Memory B cell (primary cell): ENCODE results near the gene DTNB.

Source experiments
- ATAC-seq: fragments of 150-1000 bp; cut with Tn5 transposase; 2 replicates; pipeline ENCODE4 v1.10.0; 2021; ENCODE audit warnings: low read depth, mild to moderate bottlenecking, moderate library complexity
- DNase-seq, 2 donors: peaks; one replicate each; pipeline ENCODE4 v3.0.0; 2022; ENCODE audit warnings: low spot score in 2 of 2
- H3K27ac Mint-ChIP-seq: one replicate; pipeline ENCODE4 v1.8.0; 2022; ENCODE audit warnings: mild to moderate bottlenecking, moderate library complexity, mixed read lengths
- H3K27me3 Mint-ChIP-seq: one replicate; pipeline ENCODE4 v1.8.0; 2022; ENCODE audit warnings: mixed read lengths
- H3K36me3 Mint-ChIP-seq: one replicate; pipeline ENCODE4 v1.8.0; 2022; ENCODE audit warnings: mild to moderate bottlenecking, mixed read lengths
- H3K4me1 Mint-ChIP-seq: one replicate; pipeline ENCODE4 v1.8.0; 2022; ENCODE audit warnings: mixed read lengths
- H3K4me3 Mint-ChIP-seq: one replicate; pipeline ENCODE4 v1.8.0; 2022; ENCODE audit warnings: mild to moderate bottlenecking, moderate library complexity, mixed read lengths
- H3K9me3 Mint-ChIP-seq: one replicate; pipeline ENCODE4 v1.8.0; 2022; ENCODE audit warnings: mixed read lengths

Gene DTNB

DNA sequence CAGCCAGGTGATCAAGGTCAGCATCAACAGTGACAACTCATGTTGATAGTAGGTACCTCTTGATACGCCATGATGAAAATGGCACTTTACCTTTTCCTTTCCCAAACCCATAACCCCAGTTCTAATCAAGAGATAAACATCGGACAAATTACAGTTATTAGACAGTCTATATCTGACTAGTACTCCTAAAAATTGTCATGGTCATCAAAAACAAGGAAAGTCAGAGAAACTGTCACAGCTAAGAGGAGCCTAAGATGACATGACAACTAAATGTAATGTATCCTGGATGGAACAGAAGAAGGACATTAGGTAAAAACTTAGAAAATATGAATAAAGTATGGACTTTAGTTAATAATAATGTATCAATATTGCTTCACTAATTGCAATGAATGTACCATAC lies 234.6 kb downstream of the DTNB start:
- H3K27me3 Mint-ChIP-seq: no peaks in the 10 kb centered on the region
- H3K4me1 Mint-ChIP-seq: peaks cover 19% of the 10 kb centered on the region
- H3K27ac Mint-ChIP-seq: no peak overlapping the region
- no peak overlapping the region for H3K4me3 Mint-ChIP-seq
- ATAC-seq (no peak), DNase-seq (no peak)
- H3K9me3 Mint-ChIP-seq: no peaks in the 10 kb centered on the region
- peaks cover 3% of the 10 kb centered on the region for H3K36me3 Mint-ChIP-seq

GRCh38 chr2:25437881-25438662 lies 235.3 kb downstream of the DTNB start:
- peaks cover 3% of the 10 kb centered on the region for H3K36me3 Mint-ChIP-seq
- ATAC-seq (no peak), DNase-seq (no peak)
- H3K4me1 Mint-ChIP-seq: peaks cover 19% of the 10 kb centered on the region
- H3K27me3 Mint-ChIP-seq: no peaks in the 10 kb centered on the region
- no peak overlapping the region for H3K27ac Mint-ChIP-seq
- H3K9me3 Mint-ChIP-seq: no peaks in the 10 kb centered on the region
- no peak overlapping the region for H3K4me3 Mint-ChIP-seq

DNA sequence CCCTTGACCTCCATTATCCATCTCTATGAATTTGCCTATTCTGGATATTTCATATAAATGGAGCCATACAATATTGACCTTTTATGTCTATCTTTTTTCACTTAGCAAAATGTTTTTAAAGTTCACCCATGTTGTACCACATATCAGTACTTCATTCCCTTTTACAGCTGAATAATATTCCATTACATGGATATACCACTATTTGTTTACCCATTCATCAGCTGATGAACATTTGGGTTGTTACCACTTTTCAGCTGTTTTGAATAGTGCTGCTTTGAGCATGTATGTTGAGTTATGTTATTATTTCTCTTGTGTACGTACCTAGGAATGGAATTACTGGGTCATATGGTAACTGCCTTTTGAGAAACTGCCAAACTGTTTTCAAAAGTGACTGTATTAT lies 238.0 kb downstream of the DTNB start:
- DNase-seq (no peak), ATAC-seq (no peak)
- Mint-ChIP-seq H3K27ac (no peak overlapping the region), H3K4me3 (no peak overlapping the region), H3K4me1 (peaks cover 25% of the 10 kb centered on the region), H3K27me3 (no peaks in the 10 kb centered on the region), H3K36me3 (peaks cover 3% of the 10 kb centered on the region), H3K9me3 (no peaks in the 10 kb centered on the region)

DNA sequence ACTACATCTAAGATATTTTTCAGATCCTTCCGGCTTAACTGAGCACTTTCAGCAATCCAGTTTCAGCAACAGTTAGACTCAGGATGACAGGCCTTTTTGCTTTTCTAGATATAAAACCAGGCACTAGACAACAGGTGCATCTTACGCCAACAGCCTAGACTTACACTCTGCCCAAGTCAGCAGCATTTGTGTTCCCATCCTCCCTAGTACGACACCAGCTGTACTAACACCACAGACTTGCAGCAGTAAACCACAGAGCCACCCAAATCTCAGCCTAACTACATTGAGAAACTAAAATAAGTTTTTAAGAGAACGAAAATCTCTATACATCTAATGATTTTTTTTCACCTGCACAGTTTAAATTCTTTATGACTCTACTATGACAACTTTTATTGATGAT lies 241.8 kb downstream of the DTNB start:
- Mint-ChIP-seq H3K9me3 (no peaks in the 10 kb centered on the region), H3K36me3 (peaks cover 14% of the 10 kb centered on the region), H3K27ac (peak overlapping the region; percentile 33), H3K4me3 (no peak overlapping the region), H3K27me3 (no peaks in the 10 kb centered on the region), H3K4me1 (peaks cover 25% of the 10 kb centered on the region)
- DNase-seq (no peak), ATAC-seq (peak; percentile 62)

DNA sequence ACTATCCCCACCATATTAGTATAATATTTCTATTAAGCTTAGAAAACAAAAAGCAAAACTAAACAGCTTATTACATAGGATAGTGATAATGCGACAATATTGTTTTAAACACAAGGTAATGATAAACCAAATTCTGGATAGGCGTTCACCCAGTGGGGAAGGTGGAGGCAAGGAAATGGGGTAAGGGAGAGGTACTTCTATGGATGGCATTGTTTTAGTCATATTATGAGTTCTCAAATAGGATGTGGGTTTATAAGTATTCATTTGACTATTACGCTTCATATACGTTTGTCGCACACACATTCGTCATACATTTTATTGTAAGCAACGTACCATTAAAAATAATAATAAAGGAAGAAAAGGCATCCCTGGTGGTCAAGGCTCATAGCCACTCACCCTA lies 242.8 kb downstream of the DTNB start:
- Mint-ChIP-seq H3K27me3 (no peaks in the 10 kb centered on the region), H3K9me3 (no peaks in the 10 kb centered on the region), H3K27ac (no peak overlapping the region), H3K36me3 (peaks cover 14% of the 10 kb centered on the region), H3K4me3 (no peak overlapping the region), H3K4me1 (peaks cover 27% of the 10 kb centered on the region)
- no peak for DNase-seq
- ATAC-seq: no peak

DNA sequence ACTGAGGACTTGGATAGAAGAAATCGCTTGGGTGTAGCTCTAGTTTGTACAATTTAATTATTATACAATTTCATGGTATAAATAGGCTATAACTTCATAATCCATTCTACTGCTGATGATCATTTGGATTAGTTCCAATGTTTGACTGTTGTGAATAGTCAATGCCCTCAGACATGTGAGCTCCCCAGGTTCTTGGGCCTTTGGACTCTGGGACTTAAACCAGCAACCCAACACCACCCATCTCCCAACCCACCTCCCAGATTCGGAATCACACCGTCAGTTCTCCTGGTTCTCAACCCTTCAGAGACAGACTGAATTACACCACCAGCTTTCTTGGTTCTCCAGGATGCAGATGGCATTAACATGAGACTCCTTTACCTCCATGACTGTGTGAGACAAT lies 247.1 kb downstream of the DTNB start:
- Mint-ChIP-seq H3K4me1 (peaks cover 32% of the 10 kb centered on the region), H3K36me3 (peaks cover 11% of the 10 kb centered on the region), H3K4me3 (no peak overlapping the region), H3K27me3 (no peaks in the 10 kb centered on the region), H3K27ac (peak overlapping the region; percentile 85), H3K9me3 (no peaks in the 10 kb centered on the region)
- ATAC-seq (no peak), DNase-seq (no peak)

GRCh38 chr2:25424426-25425028 lies 248.8 kb downstream of the DTNB start:
- H3K27ac Mint-ChIP-seq: peak overlapping the region; percentile 85
- H3K36me3 Mint-ChIP-seq: peaks cover 9% of the 10 kb centered on the region
- no peaks in the 10 kb centered on the region for H3K27me3 Mint-ChIP-seq
- peak; percentile 10 for ATAC-seq
- H3K9me3 Mint-ChIP-seq: no peaks in the 10 kb centered on the region
- peak overlapping the region; percentile 5 for H3K4me3 Mint-ChIP-seq
- peaks cover 40% of the 10 kb centered on the region for H3K4me1 Mint-ChIP-seq
- DNase-seq: no peak

GRCh38 chr2:25421820-25422411 lies 251.5 kb downstream of the DTNB start:
- Mint-ChIP-seq H3K27ac (peak overlapping the region; percentile 100), H3K9me3 (peaks cover 3% of the 10 kb centered on the region), H3K4me3 (peak overlapping the region; percentile 84), H3K27me3 (no peaks in the 10 kb centered on the region), H3K36me3 (peaks cover 3% of the 10 kb centered on the region), H3K4me1 (peaks cover 53% of the 10 kb centered on the region)
- peak; percentile 61 for ATAC-seq
- DNase-seq: peak in 1 of 2 donors; percentile 57

GRCh38 chr2:25421289-25421688 lies 252.1 kb downstream of the DTNB start:
- Mint-ChIP-seq H3K27ac (peak overlapping the region; percentile 100), H3K9me3 (peaks cover 4% of the 10 kb centered on the region), H3K36me3 (peaks cover 3% of the 10 kb centered on the region), H3K4me3 (peak overlapping the region; percentile 84), H3K4me1 (peaks cover 58% of the 10 kb centered on the region), H3K27me3 (no peaks in the 10 kb centered on the region)
- no peak for ATAC-seq
- no peak for DNase-seq

GRCh38 chr2:25420820-25421237 lies 252.5 kb downstream of the DTNB start:
- H3K27me3 Mint-ChIP-seq: no peaks in the 10 kb centered on the region
- DNase-seq: no peak
- peaks cover 3% of the 10 kb centered on the region for H3K36me3 Mint-ChIP-seq
- H3K27ac Mint-ChIP-seq: peak overlapping the region; percentile 100
- peak; percentile 5 for ATAC-seq
- peak overlapping the region; percentile 84 for H3K4me3 Mint-ChIP-seq
- H3K9me3 Mint-ChIP-seq: peaks cover 4% of the 10 kb centered on the region
- H3K4me1 Mint-ChIP-seq: peaks cover 58% of the 10 kb centered on the region

DNA sequence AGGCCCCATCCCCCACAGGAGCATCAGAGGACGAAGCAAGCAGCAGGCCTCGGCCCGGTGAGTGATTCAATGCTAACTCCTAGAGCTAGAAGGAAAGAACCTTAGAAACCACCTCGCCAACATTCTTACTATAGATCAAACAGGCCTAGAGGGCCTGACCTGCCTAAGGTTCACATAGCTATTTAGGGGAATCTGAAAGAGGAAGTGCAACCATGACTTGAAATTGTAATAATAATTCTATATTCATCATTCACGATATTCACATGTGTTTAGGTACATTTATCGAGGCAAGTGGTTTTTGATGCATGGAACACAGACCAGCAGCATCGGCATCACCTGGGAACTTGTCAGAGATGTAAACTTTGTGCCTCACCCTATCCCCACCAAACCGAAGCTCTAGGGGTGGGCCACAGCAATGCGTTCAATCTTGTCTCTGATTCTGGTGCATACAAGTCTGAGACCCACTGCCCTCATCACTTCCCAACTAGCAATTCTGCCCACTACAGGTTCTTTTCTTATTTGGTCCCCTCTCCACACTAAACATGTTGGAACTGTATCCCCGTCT lies 253.6 kb downstream of the DTNB start:
- Mint-ChIP-seq H3K27me3 (no peaks in the 10 kb centered on the region), H3K4me1 (peaks cover 51% of the 10 kb centered on the region), H3K36me3 (peaks cover 3% of the 10 kb centered on the region), H3K27ac (peak overlapping the region; percentile 100), H3K4me3 (peak overlapping the region; percentile 84), H3K9me3 (peaks cover 4% of the 10 kb centered on the region)
- ATAC-seq (peak; percentile 72), DNase-seq (peak; percentile 64 to 78)

- Mint-ChIP-seq H3K36me3 (peaks cover 3% of the 10 kb centered on the region), H3K4me1 (peaks cover 48% of the 10 kb centered on the region), H3K9me3 (peaks cover 4% of the 10 kb centered on the region), H3K27me3 (no peaks in the 10 kb centered on the region), H3K4me3 (peak overlapping the region; percentile 78), H3K27ac (peak overlapping the region; percentile 100)
- ATAC-seq: peak; percentile 4
- DNase-seq: no peak
Measured at GRCh38 chr2:25418944-25419677, 254.3 kb downstream of the DTNB start.

GRCh38 chr2:25417715-25418369 lies 255.5 kb downstream of the DTNB start:
- peak overlapping the region; percentile 28 for H3K4me3 Mint-ChIP-seq
- peak; percentile 15 for ATAC-seq
- H3K9me3 Mint-ChIP-seq: peaks cover 4% of the 10 kb centered on the region
- peak in 1 of 2 donors; percentile 54 for DNase-seq
- H3K27me3 Mint-ChIP-seq: no peaks in the 10 kb centered on the region
- peak overlapping the region; percentile 100 for H3K27ac Mint-ChIP-seq
- peaks cover 50% of the 10 kb centered on the region for H3K4me1 Mint-ChIP-seq
- peaks cover 3% of the 10 kb centered on the region for H3K36me3 Mint-ChIP-seq
